ENCODE results near the gene FBN1.

Gene FBN1

DNA sequence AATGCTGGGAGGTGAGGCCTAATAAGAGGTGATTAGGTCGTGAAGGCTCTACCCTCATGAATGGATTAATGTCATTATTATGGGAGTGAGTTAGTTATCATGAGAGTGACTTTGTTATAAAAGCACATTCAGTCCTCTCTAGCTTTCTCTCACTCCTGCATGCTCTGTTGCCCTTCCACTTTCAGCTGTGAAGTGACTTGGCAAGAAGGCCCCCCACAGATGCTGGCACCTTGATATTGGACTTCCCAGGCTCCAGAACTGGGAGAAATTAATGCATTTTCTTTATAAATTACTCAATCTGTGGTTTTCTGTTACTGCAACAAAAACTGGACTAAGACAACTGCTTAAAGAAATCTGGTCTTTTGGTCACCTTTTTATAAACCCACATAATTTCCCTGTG is 144.3 kb downstream of the FBN1 start:
- DNase-seq, result no peak

DNA sequence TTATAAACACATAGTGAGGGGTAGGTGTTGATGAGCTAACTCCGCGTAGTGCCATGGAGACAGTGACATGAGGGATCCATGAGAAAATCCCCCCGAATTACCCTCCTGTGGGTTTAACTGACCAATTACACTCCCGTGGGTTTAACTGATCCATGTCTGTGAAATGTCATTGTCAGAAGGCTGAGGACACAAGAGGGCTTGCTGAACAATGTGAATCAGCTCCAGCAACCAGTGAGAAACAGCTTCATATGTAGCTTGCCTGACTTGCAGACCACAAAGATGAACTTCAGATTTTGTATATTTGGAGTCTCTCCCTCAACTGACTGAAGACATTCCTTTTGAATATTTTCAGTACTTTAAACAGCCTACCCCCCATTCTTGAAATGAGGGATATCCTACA is 144.9 kb downstream of the FBN1 start:
- no peak for DNase-seq

DNA sequence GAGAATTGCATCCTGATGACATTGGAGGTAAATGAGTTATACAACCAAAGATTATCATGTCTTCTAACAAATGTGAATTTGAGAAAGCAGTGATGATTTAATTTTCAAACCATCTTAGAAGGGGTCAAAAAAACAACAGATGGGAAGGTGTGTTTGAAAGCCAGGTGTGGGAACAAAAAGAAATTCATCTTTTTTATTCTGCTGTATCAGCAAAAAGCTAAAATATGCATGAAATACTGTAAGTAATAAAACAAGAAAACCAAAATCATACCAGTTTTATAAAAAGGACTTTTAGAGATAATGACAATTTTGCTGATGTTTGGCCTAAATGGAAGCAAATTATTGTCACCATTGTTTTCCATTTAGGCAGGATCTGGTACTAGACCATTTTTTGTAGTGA is 145.5 kb downstream of the FBN1 start:
- DNase-seq, result no peak

DNA sequence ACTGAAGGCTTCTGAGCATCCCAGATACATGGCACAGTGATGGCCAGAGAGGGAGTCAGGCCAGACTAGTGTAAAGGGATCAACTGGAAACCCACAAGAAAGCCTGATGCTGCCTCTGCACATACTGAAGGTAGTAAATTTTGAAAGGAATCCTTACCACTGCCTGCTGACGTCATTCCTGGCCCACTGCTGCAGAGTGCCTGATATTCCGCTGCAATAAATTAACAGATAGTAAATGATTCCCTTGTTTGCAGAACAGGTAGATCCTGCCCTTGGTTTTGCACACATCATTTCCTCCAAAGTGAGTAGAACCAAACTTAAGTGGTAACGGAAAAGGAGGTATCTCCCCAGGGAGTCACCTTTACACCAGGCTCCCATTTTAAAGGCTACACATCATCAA is 146.7 kb downstream of the FBN1 start:
- DNase-seq, result no peak

DNA sequence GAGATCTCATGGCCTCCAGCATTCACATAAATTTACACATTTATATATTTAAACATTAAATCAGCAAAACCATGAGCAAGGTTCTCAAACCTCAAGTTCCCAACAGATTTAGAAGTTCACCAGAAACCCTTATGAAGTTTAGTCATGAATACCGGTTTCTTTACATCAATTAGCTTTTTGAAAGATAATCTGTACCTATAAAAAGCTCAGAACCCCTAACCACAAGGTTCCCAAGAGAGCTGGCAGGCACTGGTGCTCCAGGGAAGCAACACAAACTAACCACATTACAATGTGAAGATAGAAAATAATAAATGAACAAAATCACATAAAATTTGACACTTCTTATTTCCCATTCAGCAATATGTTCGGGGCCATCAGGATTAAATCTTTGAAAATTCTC is 150.9 kb downstream of the FBN1 start:
- no peak for DNase-seq

- no peak for DNase-seq
Observed at GRCh38 chr15:48493763-48494225, 151.7 kb downstream of the FBN1 start.

DNA sequence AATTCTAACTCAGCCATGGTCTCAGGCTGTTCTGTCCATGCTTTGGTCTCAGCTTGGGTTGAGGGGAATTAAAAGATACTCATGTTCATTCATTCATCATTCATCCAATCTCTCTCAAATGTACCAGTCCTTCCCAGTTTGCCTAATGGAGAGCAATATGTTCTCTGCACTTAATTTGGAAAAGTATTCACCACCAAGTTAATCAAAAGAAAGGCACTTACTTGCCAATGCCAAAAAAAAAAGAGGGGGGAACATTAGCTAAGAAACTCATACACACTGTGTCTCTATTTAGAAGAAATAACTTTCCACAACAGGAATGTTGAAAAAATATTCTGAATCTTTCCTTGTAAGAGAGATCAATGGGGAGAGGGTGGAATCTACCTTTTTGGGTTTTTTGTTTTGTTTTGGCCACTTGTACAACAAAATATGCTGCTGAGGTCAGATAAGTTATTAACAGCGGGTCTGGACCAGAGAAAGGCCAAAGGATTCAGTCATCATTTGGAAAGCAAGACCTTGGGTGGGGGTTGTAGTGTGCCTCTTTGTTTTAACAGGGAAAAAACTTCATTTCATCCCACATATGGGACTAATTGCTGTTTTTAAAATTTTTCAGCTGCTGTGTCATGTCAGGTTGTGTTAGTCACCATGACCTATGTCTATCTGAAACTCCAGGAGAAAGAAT is 152.3 kb downstream of the FBN1 start:
- no peak for DNase-seq

GRCh38 chr15:48486228-48486627 is 159.3 kb downstream of the FBN1 start:
- DNase-seq, result no peak

GRCh38 chr15:48481802-48482201 is 163.7 kb downstream of the FBN1 start:
- no peak for DNase-seq

- DNase-seq, result no peak
Observed at GRCh38 chr15:48479751-48480150, 165.8 kb downstream of the FBN1 start.

DNA sequence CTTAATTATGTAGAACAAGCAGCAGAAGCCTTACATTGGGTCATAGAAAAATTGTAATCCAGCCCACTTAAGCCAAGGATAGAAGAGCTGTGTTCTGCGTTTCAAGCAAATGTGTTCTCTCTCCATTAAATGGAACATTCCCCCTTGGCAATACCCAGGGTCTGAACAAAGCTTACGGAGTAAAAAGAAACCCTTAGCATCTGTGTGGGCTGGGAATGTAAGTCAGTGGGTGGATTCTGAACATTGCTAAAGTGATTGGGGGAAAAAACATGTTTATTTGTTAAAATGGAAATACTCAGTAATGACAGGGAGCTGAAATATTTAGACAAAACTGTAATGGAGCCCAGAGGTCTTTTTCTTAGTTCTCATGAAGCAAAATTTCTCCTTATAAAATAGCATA is 166.9 kb downstream of the FBN1 start:
- no peak for DNase-seq

GRCh38 chr15:48477795-48478360 is 167.6 kb downstream of the FBN1 start:
- DNase-seq, result no peak

DNA sequence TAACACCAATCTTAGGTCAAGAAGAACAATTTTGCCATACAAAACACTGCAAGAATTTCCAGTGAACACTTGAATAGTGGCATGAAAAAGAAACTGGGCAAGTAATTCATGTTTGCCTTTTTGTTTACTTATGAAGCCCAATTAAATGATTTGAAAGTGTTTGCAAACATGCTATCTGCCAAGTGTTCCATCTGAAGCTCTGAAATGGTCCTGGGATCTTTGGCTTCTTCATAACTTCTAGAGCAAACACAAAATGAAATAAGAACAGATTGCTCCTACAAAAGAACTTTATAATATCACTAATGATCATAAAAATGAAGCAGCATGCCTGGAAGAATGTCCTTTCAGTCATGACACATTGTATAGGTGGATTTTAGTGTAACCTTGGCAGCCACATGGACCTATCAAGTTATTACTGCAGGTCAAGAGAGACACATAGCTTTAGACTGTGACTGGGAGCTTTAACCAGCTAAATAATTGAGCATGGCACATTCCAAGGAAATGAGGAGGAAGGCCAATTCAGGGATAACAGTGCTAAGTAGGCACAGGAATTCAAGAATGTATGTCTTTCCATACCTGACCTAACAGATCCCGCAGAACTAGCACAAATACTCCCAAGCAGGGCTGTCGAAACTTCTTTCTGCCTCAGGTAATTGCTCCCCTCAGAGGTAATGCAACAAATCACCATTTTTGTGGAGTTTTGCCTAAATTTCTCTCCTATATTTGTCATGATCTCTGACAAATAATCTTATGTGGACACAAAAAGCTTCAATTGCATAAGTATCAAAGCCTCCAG is 169.7 kb downstream of the FBN1 start:
- no peak for DNase-seq

DNA sequence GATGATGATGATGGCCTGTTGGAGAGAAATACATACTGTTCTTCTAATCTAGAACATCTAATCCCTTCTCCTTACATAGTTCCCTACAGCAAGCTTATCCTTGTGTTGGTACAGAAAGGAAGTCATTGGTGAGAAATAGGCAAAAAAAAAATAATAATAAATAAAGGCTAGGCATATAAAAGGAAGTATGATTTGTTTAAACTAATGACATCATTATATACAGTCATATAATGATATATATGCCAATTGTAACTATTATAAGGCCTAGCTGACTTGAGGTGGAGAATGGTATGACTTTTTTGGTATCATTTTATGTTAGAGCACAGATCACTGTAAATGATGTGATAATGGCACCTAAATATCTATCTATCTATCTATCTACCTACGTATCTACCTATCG is 171.8 kb downstream of the FBN1 start:
- DNase-seq, result no peak

- no peak for DNase-seq
Observed at GRCh38 chr15:48472756-48473155, 172.8 kb downstream of the FBN1 start.

GRCh38 chr15:48471073-48471472 is 174.4 kb downstream of the FBN1 start:
- DNase-seq, result no peak

DNA sequence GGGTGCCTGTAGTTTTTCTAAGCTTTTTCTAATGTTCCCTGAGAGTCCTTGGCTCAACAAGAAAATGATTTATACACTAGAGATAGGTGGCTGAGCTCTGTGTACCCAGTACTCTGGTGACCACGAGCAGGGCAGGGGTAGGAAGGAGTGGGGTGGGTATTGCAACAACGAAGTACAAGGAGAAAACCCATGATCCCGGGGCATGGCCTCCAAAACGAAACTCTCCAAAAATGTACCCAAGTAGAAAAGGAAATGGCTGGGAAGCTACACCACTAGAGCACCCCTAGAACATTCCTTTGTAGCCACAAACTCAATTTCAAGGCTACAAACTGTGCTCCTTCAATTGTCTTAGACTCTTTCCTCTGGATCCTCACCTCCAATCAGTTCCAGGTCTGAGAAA is 175.4 kb downstream of the FBN1 start:
- DNase-seq, result no peak

GRCh38 chr15:48469681-48470080 is 175.8 kb downstream of the FBN1 start:
- no peak for DNase-seq

GRCh38 chr15:48469271-48469670 is 176.2 kb downstream of the FBN1 start:
- DNase-seq, result no peak

DNA sequence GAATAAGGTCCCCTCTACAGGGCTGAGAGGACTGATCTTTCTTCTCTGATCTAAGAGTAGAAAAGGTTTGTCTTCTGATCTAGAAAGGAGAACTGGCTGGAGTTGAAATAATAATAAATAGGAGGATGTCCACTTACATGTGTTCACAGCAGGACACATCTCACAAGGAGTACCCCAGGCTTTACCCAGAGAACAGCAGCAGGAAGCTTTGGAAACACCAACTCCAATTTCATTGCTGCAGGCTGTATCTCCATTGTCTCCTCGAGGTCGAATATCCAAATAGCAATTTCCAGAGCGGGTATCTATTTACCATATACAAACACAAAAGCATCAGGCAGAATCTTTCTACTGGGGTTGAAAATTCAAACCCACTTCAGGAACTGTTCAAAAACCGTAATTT is 177.7 kb downstream of the FBN1 start:
- DNase-seq, result no peak

GRCh38 chr15:48466820-48467219 is 178.7 kb downstream of the FBN1 start:
- DNase-seq, result no peak

DNA sequence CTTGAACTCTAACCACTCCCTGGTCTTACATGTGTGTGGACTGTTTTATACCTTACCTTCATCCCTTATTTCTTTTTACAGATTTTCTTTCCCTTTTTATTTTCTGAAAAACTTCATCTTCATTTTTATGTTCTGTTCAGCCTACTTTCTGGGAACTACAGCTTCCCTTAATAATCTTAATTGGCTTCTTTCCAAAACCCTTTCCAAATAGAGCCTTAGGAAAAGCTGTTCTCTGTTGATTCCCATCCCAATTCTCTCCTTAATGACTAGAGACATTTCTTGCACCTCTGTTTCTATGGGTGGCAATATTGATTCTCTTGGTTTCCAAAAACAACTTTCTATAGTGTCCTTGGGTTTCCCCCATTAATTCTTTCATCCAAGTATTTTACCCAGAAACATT is 179.4 kb downstream of the FBN1 start:
- DNase-seq, result no peak

DNA sequence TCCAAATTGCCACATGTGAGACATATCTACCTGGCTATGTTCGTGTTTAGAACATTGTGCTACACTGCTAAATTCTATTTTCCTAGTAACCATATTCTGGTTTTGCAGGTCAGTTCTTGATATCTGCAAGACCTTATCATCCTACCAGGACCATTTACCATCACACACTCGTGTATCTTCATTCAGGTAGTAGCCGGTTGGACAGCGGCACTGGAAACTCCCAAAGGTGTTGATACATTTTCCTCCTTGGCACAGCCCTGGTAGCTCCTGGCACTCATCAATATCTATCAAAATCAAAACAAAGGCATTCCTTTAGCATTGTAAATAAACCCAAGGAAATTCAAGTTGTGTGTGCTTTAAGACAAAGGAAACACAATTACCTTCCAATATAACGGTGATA is 180.1 kb downstream of the FBN1 start:
- DNase-seq, result no peak

DNA sequence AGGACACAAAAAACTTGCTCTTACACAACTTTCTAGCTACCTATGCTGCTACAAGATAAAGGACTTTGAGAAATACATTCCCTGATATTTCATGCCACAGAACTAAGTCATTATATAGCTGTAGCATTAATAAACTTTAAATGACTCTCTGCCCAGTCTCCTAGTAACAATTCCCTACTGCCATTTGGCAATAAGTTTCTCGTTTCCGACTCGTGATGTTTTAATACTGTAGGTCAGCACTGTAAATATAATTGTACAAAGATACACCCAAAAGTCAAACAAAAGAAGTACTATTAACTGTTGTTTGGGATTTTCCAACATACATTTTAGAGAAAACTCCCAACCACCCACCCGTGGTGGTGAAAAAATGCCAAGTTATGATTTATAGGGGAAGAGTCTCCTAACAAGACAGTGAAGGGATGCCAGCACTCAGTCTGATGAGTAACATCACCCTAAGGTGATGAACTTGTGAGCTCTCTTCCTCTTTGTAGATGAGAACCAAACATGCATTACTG is 182.1 kb downstream of the FBN1 start:
- DNase-seq, result no peak
